HUES6 (cell line): ENCODE results near the gene CYS1.

Experiments used
- H3K27ac ChIP-seq: 2 replicates; pipeline ENCODE4 v1.7.0; 2013; ENCODE audit warnings: low read depth, mild to moderate bottlenecking, low read length, inconsistent platforms
- H3K27me3 ChIP-seq: 2 replicates; pipeline ENCODE4 v1.6.1; 2013; ENCODE audit warnings: low read length; ENCODE audit not compliant: control insufficient read depth, insufficient read depth
- H3K36me3 ChIP-seq: 2 replicates; pipeline ENCODE4 v1.6.1; 2013; ENCODE audit warnings: low read length; ENCODE audit not compliant: control insufficient read depth, insufficient read depth
- H3K4me1 ChIP-seq: 2 replicates; pipeline ENCODE4 v1.6.1; 2013; ENCODE audit warnings: low read length; ENCODE audit not compliant: control insufficient read depth, insufficient read depth
- H3K4me3 ChIP-seq: 2 replicates; pipeline ENCODE4 v1.5.1; 2013; ENCODE audit warnings: low read depth, low read length
- H3K9ac ChIP-seq: one replicate; pipeline ENCODE4 v1.6.1; 2013; ENCODE audit warnings: mild to moderate bottlenecking, low read length
- H3K9me3 ChIP-seq: 2 replicates; pipeline ENCODE4 v1.6.1; 2013; ENCODE audit warnings: low read depth, low read length; ENCODE audit not compliant: control insufficient read depth, insufficient read depth

CYS1 gene

DNA sequence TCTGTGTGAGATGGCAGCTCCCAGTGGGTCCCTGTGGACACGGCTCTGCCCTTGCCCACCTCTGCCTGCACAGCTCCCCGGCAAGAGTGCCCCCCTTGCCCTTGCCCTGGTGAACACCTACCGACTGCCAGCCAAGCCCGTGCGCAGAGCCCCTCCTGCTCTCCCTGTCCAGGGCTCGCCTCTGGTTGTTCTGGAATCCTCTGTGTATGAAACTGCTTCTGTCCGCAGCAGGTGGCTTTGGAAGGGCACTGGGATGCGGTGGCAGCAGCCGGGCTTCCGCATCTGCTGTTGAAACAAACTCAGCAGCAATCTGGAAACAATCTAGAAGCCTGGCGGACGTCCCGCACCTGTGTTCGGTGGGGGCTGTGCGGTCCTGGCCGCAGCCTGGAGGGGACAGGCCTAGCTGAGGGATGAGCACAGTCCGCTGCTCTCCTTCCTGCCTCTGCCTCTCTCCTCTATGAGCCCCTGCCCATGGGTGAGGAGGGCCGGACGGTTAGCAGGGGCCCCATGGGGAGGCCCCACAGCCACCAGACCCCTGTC, 70.9 kb downstream of the CYS1 start:
- Histone ChIP-seq H3K4me1 (peaks cover 3% of the 10 kb centered on the region; the same call in 1 of the 2 replicates), H3K9me3 (0 out of 2 replicates have a peak, but pooled peaks cover 2% of the 10 kb centered on the region), H3K27ac (no peak overlapping the region), H3K9ac (no peak overlapping the region), H3K36me3 (no peaks in the 10 kb centered on the region), H3K4me3 (no peak overlapping the region), H3K27me3 (no peaks in the 10 kb centered on the region)

- no peaks in the 10 kb centered on the region for H3K27me3 ChIP-seq
- H3K4me1 ChIP-seq, result peaks cover 3% of the 10 kb centered on the region; the same call in 1 of the 2 replicates
- H3K27ac ChIP-seq, result no peak overlapping the region
- H3K36me3 ChIP-seq, result no peaks in the 10 kb centered on the region
- H3K9ac ChIP-seq, result no peak overlapping the region
- H3K4me3 ChIP-seq, result no peak overlapping the region
- H3K9me3 ChIP-seq, result 0 out of 2 replicates have a peak, but pooled peaks cover 2% of the 10 kb centered on the region
Observed at GRCh38 chr2:10008809-10009176, 71.4 kb downstream of the CYS1 start.

- Histone ChIP-seq H3K27ac (no peak overlapping the region), H3K36me3 (no peaks in the 10 kb centered on the region), H3K27me3 (no peaks in the 10 kb centered on the region), H3K9ac (no peak overlapping the region), H3K9me3 (0 out of 2 replicates have a peak, but pooled peaks cover 2% of the 10 kb centered on the region), H3K4me1 (peaks cover 3% of the 10 kb centered on the region; the same call in 1 of the 2 replicates), H3K4me3 (no peak overlapping the region)
Observed at GRCh38 chr2:10007921-10008808, 72.0 kb downstream of the CYS1 start.

GRCh38 chr2:10007435-10007834, 72.8 kb downstream of the CYS1 start:
- Histone ChIP-seq H3K27ac (no peak overlapping the region), H3K9me3 (0 out of 2 replicates have a peak, but pooled peaks cover 2% of the 10 kb centered on the region), H3K36me3 (no peaks in the 10 kb centered on the region), H3K4me1 (peaks cover 3% of the 10 kb centered on the region; the same call in 1 of the 2 replicates), H3K9ac (no peak overlapping the region), H3K4me3 (no peak overlapping the region), H3K27me3 (no peaks in the 10 kb centered on the region)
